HL-60 (cell line): ENCODE data around the gene RIBC1.

ENCODE experiments used
- DNase-seq, 2 experiments: peaks; one replicate each; pipeline ENCODE4 v3.0.0-alpha.2; 2010 to 2020; ENCODE audit warnings: low read depth in 1 of 2, low spot score in 1 of 2
- H3K27ac ChIP-seq: fragments of 250-450 bp; sonication (Bioruptor Pico); replicated peaks from 2 replicates; pipeline ENCODE4 v1.5.1; 2020; ENCODE audit warnings: mild to moderate bottlenecking, moderate library complexity
- H3K27me3 ChIP-seq: fragments of 250-450 bp; sonication (Bioruptor Pico); 2 replicates; pipeline ENCODE4 v1.5.1; 2021; ENCODE audit warnings: mild to moderate bottlenecking, moderate library complexity; ENCODE audit not compliant: insufficient read depth, poor library complexity, severe bottlenecking
- H3K4me3 ChIP-seq: replicated peaks from 2 replicates; pipeline ENCODE4 v1.5.1; 2011; ENCODE audit warnings: mild to moderate bottlenecking, control low read depth, low read length; ENCODE audit not compliant: insufficient read depth
- CTCF ChIP-seq: IDR thresholded peaks from one replicate; pipeline ENCODE4 v1.5.1; 2011; ENCODE audit warnings: low read length, control low read depth, inconsistent platforms; ENCODE audit not compliant: insufficient read depth
- GABPA ChIP-seq: IDR thresholded peaks from 2 replicates; pipeline ENCODE4 v1.6.1; 2012; ENCODE audit warnings: low read depth
- POLR2AphosphoS5 ChIP-seq: IDR thresholded peaks from 2 replicates; pipeline ENCODE4 v1.6.1; 2012; ENCODE audit warnings: low read depth
- REST ChIP-seq: IDR thresholded peaks from 2 replicates; pipeline ENCODE4 v1.6.1; 2012; ENCODE audit warnings: low read depth; ENCODE audit not compliant: insufficient replicate concordance
- SPI1 ChIP-seq: IDR thresholded peaks from 2 replicates; pipeline ENCODE4 v1.6.1; 2012; ENCODE audit warnings: low read depth, mild to moderate bottlenecking, borderline replicate concordance

The RIBC1 gene

GRCh38 chrX:53442322-53442631 lies 19.6 kb downstream of the RIBC1 start:
- Histone ChIP-seq H3K27me3 (no peaks in the 10 kb centered on the region), H3K4me3 (peak overlapping the region; percentile 42), H3K27ac (peak overlapping the region; percentile 88)
- DNase-seq: peak; percentile 81 to 82
- TF ChIP-seq POLR2AphosphoS5: peak; percentile 35; the same call in 1 of the 2 replicates
- TF ChIP-seq CTCF: no peak
- TF ChIP-seq SPI1: peak; percentile 33; the same call in 1 of the 2 replicates
- no peak for TF ChIP-seq GABPA
- no peak for TF ChIP-seq REST

- Histone ChIP-seq H3K4me3 (no peak overlapping the region), H3K27ac (no peak overlapping the region), H3K27me3 (no peaks in the 10 kb centered on the region)
- no peak for TF ChIP-seq GABPA
- TF ChIP-seq REST: no peak
- no peak for TF ChIP-seq POLR2AphosphoS5
- TF ChIP-seq CTCF: peak; percentile 39
- TF ChIP-seq SPI1: no peak
- peak in 1 of 2 experiments; percentile 68 for DNase-seq
Observed at GRCh38 chrX:53445977-53446376, 23.3 kb downstream of the RIBC1 start.

- no peak overlapping the region for H3K27ac ChIP-seq
- no peak for DNase-seq
- no peak overlapping the region for H3K4me3 ChIP-seq
- no peaks in the 10 kb centered on the region for H3K27me3 ChIP-seq
- TF ChIP-seq REST (no peak), GABPA (no peak), POLR2AphosphoS5 (no peak), CTCF (no peak), SPI1 (no peak)
Observed at GRCh38 chrX:53447441-53447840, 24.8 kb downstream of the RIBC1 start.
